Eye (tissue), 1 donor: ENCODE results near the gene PRRC2A.

Experiments used
- DNase-seq: peaks from one replicate; pipeline ENCODE4 v3.0.0-alpha.2; 2015

PRRC2A gene

GRCh38 chr6:31626952-31627351 is 6.4 kb downstream of the PRRC2A start:
- no peak for DNase-seq

- DNase-seq, result no peak
These were observed 7.3 kb downstream of the PRRC2A start for GRCh38 chr6:31627690-31628287.

GRCh38 chr6:31629014-31629413 is 8.5 kb downstream of the PRRC2A start:
- DNase-seq, result no peak

GRCh38 chr6:31630177-31630934 is 9.8 kb downstream of the PRRC2A start:
- no peak for DNase-seq

DNA sequence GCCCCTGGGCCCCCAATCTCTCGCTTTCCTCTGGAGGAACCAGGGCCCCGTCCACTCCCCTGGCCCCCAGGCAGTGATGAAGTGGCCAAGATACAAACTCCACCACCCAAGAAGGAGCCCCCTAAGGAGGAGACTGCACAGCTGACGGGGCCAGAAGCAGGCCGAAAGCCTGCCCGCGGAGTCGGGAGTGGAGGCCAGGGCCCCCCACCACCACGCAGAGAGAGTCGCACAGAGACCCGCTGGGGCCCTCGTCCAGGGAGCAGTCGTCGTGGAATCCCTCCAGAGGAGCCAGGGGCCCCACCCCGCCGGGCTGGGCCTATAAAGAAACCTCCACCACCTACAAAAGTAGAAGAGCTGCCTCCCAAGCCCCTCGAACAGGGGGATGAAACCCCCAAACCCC is 10.7 kb downstream of the PRRC2A start:
- no peak for DNase-seq

DNA sequence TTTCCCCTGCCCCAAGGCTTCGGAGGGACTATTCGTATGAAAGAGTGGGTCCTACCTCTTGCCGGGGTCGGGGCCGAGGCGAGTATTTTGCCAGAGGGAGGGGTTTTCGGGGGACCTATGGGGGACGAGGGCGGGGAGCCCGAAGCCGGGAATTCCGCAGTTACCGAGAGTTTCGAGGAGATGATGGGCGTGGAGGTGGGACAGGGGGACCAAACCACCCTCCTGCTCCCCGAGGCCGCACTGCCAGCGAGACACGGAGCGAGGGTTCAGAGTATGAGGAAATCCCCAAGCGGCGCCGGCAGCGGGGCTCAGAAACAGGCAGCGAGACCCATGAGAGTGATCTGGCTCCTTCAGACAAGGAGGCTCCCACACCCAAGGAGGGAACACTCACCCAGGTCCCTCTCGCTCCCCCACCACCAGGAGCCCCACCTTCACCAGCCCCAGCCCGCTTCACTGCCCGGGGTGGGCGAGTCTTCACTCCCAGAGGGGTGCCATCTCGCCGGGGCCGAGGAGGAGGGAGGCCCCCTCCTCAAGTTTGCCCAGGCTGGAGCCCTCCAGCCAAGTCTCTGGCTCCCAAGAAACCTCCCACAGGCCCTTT is 11.3 kb downstream of the PRRC2A start:
- DNase-seq, result no peak

DNA sequence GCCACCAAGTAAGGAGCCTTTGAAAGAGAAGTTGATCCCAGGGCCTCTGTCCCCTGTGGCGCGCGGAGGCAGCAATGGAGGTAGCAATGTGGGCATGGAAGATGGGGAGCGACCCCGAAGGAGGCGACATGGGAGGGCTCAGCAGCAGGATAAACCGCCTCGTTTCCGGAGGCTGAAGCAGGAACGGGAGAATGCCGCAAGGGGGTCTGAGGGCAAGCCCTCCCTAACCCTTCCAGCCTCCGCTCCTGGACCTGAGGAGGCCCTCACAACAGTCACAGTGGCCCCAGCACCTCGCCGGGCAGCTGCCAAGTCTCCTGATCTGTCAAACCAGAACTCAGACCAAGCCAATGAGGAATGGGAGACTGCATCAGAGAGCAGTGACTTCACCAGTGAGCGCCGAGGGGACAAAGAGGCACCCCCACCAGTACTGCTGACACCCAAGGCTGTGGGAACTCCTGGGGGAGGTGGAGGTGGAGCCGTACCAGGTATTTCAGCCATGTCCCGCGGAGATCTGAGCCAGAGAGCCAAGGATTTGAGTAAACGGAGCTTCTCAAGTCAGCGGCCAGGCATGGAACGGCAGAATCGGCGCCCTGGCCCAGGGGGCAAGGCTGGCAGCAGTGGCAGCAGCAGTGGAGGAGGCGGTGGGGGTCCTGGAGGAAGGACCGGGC is 11.9 kb downstream of the PRRC2A start:
- DNase-seq, result no peak

DNA sequence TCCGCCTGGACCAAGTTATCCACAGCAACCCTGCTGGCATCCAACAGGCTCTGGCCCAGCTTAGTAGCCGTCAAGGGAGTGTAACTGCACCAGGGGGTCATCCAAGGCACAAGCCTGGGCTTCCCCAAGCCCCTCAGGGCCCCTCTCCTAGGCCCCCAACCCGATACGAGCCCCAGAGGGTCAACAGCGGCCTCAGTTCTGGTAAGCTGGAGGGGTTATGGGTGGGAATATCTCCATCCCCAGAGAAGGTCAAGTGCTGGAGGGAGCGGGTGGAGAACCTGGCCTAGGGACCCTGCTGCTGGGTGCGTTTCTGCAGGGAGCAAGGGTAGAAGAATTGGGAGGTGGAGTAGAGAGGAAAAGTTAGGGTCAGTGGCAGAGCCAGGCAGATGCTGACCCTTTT is 12.9 kb downstream of the PRRC2A start:
- no peak for DNase-seq

GRCh38 chr6:31634131-31634530 is 13.6 kb downstream of the PRRC2A start:
- DNase-seq, result no peak

DNA sequence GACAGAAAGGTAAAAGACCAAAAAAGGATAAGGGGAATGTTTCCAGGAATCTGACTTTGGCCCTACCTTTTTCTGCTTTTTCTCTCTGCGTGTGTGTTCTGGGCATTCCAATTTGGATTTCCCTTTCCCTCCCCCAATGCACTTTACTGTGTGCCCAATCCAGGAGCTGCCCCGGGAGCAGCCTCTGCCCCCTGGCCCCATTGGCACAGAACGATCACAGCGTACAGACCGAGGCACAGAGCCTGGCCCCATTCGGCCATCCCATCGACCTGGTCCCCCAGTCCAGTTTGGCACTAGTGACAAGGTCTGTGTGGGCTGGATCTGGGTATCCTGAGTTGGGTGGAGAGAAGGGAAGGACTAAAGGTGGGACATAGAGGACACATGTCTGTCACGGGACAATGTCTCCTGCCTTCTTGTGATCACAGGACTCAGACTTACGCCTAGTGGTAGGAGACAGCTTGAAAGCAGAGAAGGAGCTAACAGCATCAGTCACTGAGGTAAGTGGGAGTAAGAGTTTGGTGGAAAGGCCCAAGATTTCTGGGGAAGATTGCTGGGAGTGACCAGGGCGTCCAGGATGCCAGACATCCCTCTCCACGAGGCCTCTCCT is 14.6 kb downstream of the PRRC2A start:
- DNase-seq, result no peak

DNA sequence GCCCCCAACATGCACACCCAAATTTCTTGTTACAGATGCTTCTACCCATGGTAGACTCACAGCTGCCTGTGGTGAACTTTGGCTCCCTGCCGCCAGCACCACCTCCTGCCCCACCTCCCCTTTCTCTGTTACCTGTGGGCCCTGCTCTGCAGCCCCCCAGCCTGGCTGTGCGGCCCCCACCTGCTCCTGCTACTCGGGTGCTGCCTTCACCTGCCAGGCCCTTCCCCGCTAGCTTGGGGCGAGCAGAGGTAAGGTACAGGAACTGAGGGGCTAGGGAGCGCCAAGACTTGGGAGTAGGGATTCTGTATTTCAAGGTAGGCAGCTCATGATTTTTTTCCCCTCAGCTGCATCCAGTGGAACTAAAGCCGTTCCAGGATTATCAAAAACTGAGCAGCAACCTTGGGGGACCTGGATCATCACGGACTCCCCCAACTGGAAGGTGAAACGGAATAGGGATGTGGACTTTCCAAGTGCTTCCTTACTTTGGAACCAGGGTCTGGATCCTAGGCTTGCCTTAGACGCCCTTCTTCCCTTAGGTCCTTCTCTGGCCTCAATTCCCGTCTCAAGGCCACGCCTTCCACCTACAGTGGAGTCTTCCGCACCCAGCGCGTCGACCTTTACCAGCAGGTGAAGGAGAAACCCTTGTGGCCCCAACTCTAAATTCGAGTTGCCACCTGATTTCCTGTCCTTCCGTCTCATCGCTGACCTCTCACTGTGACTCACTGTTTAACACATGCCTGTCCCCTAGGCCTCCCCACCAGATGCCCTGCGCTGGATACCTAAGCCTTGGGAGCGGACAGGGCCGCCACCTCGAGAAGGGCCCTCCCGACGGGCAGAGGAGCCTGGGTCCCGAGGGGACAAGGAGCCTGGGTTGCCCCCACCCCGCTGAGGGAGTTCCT is 16.4 kb downstream of the PRRC2A start:
- DNase-seq, result no peak

DNA sequence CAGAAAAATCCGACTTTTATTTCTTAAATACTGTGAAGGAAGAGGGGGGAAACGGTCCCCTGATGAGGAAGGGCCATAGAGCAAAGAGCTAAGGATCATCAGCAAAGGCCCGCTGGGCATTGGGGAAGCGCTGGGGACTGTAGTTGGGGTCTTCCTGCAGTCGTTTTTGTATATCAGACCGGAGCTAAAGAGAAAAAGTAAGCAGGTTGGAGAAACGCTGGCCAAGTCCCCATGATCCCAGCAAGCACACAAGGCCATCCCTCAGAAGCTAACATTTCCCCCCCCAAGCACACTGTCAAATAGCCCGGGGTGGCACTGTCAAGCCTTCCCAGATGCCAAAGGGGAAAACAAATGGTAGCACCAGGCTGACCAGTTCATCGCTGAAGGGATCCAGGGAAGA is 18.5 kb downstream of the PRRC2A start:
- DNase-seq, result no peak

DNA sequence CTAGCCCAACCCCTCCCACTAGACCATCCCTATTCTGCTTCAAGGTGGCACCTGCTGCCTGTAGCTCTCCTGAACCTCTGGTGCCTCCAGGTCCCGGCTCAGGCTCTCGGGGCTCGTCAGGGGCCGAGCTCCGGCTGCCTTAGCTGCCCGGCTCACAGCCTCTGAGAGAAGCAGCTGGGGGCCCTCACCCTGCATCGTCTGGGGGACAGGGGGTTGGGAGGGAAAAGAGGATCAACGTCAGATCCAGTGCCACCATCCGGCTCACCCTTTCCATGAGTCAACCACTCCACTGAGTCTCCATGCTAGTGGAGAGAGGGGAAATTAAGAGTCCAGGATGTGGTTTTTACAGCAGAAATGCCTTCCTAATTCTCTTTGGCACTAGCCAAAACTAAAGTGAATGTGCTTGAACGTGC is 18.9 kb downstream of the PRRC2A start:
- DNase-seq, result no peak

- DNase-seq, result no peak
These were observed 20.1 kb downstream of the PRRC2A start for GRCh38 chr6:31640612-31641011.

GRCh38 chr6:31641370-31641769 is 20.9 kb downstream of the PRRC2A start:
- DNase-seq, result no peak

DNA sequence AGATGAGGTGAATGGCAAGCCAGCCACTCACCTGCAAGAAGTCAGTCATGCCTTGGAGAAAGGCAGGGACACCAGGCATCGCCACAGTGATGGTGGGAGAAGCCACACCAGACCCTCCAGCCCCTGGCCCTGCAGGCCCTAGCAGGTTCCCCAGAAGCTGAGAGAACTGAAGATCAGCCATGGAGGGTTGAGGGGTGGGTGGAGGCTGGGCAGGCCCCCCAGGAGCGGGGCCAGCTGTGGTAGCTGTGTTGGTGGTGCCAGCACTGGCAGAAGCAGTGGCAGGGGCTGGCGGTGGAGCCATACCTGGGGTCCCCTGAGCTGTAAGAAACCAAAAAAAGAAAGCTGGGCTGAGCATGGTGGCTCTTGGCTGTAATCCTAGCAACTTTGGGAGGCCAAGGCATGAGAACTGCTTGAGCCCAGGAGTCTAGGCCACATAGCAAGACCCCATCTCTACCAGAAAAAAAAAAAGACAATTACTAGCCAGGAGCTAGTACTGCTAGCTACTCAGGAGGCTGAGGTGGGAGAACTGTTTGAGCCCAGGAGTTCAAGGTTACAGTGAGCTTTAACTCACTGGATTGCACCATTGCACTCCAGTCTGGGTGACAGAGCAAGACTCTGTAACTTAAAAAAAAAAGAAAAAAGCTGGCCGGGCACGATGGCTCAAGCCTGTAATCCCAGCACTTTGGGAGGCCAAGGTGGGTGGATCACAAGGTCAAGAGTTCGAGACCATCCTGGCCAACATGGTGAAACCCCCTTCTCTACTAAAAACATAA is 22.5 kb downstream of the PRRC2A start:
- DNase-seq, result no peak

GRCh38 chr6:31643818-31644454 is 23.4 kb downstream of the PRRC2A start:
- DNase-seq, result no peak

DNA sequence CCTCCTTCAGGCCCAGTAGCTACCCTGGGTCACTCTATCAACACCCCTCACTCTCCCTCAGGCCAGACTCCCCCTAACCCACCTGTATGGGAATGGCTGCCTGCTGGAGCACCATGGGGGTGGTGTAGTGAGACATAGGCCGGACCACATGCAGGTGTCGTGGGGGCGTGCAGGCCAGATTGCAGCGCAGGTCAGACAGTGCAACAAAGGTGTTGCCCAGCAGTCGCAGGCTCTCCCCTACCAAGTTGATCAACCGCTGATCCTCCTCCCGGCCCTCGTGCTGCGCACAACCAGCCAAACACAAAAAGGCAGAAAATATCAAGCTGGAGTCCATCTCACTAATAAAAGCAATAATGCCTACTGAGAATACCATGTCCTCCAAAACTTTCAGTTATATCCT is 24.8 kb downstream of the PRRC2A start:
- no peak for DNase-seq

DNA sequence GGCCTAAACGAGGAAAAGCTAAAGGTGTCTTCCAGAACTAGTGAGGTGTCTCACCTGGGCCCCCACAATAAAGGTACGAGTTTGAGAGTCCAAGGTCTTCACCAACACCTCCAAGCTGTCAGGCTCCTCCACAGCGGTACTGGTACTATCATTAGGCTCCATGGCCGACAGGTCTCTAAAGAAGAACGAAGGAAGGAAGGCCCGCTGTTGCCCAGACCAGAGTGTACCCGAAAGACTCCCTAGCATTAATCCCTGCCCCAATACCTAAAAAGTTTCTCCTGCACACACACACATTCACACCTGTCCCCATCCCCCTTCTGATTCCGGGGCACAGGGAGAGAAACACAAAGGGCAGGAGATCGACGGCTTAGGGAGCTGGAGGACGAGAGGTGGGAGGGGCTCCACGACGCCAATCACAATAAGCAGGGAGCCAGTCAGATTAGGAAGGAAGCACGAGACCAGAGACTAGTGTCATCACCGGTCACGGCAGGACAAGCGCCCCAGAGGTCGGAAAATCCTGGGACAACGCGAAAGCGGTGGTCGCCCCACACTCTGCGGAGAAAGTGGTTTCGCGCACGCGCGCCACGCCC is 31.2 kb downstream of the PRRC2A start:
- DNase-seq, result no peak

GRCh38 chr6:31652925-31653724 is 32.6 kb downstream of the PRRC2A start:
- DNase-seq, result no peak
